ENCODE measurements around the gene KIF25.
"Not testable (repeated sequence)": the region's sequence is repeated elsewhere in the genome, so short reads cannot be mapped to it uniquely, and the experiment has no call there.

KIF25 gene

DNA sequence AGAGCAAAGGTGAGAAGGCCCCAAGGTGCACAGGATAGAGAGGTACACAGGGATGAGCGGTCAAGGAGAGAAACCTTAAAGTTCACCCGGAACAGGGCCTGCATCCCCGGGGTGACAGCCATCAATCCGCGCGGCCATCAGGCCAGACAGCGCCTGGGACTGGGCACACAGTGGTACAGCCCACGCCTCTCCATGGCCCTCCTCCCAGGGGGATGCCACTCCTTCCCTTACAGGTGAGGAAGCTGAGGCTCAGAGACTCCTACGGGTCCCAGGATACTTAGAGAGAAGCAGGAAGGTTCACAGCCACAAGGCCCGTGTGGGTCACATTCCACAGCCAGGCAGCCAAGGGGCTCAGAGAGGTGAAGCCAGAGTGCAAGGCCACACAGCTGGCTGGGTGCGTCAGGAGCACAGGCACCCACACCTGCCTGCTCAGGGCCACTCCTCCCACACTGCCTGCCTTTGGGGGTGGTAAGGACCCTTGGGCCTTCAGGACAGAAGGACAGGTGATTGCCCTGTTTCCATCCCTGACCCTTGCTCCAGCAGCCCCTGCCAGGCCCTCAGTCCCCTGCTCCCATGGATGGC is 66.8 kb downstream of the KIF25 start:
- no peak for DNase-seq (ENCODE audit: low spot score)

DNA sequence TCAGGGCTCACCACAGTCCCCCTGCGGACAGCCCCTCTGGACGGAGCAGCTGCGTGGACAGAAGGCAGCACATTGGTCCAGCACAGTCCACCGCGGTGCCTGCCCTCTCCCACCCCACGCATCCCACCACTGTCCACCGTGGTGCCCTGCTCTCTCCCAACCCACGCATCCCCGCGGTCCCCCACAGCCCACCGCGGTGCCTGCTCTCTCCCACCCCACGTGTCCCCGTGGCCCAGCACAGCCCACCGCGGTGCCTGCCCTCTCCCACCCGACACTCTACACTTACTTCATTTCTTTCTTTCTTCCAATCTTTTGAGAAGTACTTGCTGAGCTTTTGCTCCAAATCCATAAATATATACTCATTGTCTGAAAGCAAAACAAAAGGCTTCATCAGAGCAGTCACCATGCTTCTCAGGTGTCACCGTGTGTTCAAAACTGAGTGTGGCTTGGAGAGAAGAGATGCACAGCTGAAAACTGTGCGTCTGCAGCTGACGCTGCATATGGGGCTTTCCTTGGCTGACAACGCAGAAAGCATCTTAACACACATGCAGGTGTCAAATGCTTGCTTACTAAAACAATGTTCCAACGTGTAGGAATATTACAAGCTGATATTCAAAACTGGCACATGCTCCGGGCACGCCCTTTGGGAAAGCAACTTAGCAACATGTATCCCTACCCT is 69.7 kb downstream of the KIF25 start:
- no peak for DNase-seq (ENCODE audit: low spot score)

GRCh38 chr6:168070804-168071203 is 73.3 kb downstream of the KIF25 start:
- DNase-seq (ENCODE audit: low spot score) = no peak

- no peak for DNase-seq (ENCODE audit: low spot score)
These were observed 74.1 kb downstream of the KIF25 start for GRCh38 chr6:168071620-168072019.

- no peak for DNase-seq (ENCODE audit: low spot score)
These were observed 74.8 kb downstream of the KIF25 start for GRCh38 chr6:168072261-168072660.

GRCh38 chr6:168072730-168073129 is 75.3 kb downstream of the KIF25 start:
- no peak for DNase-seq (ENCODE audit: low spot score)

DNA sequence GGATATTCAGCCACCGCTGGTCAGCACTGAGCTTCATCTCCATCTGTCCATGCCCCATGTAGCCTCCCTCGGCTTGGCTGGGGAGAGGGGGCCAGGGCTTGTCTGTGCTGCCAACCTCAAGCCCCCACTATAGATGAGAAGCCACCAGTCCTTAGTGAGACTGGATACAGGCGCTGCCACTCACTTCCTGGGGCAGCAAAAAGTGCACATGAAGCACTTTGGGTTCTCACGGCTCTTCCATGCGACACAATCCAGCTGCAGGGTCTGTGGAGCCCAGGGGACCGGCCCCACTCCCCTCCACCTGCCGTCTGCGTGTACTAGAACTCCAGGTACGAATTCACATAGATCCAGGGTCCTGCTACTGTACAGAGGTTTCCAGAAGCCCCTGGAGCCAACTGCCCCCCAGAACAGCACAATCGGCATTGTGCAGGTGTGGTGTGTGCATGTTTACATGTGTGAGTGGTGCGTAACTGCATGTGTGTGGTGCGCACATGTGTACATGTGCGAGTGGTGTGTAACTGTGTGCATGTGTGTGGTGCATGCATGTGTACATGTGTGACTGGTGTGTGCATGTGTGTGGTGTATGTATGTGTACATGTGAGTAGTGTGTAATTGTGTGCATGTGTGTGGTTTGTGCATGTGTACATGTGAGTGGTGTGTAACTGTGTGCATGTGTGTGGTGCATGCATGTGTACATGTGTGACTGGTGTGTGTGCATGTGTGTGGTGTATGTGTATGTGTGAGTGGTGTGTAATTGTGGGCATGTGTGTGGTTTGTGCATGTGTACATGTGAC is 76.7 kb downstream of the KIF25 start:
- DNase-seq (ENCODE audit: low spot score) = no peak

DNA sequence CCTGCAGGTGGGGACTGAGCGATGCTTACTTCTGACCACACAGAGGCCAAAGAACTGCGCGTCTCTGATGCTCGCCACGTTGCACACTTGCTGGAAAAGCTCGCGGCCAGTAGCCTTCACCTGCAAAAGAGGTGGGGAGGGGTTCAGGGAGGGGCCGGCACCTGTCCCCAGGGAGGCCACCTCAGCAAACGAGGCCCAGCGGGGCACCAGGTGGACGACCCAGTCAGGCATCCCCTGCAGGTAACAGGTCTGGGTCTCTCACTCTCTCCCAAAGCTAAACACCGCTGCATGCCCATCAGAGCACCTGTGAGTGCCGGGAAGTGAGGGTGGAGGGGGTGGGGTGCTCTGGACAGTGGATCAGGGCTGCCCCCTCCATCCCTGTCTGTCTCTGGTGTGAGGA is 77.7 kb downstream of the KIF25 start:
- no peak for DNase-seq (ENCODE audit: low spot score)

GRCh38 chr6:168075787-168076202 is 78.3 kb downstream of the KIF25 start:
- DNase-seq (ENCODE audit: low spot score) = no peak

DNA sequence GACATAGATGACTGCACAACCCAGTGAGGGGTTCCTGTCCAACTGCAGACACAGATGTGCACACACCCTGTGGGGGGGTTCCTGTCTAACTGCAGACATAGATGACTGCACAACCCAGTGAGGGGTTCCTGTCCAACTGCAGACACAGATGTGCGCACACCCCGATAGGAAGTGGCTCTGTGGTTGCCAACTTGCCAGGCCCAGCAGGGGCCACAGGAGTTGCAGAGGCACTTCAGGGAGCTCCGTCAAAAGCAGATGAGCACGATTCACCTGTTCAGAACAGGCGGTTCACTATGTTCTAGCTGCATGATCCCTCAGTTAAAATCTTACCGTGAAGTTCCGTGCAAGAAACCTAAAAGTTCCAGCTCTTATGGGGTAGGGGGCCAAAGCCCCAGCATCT is 79.9 kb downstream of the KIF25 start:
- DNase-seq (ENCODE audit: low spot score) = not testable (repeated sequence)

DNA sequence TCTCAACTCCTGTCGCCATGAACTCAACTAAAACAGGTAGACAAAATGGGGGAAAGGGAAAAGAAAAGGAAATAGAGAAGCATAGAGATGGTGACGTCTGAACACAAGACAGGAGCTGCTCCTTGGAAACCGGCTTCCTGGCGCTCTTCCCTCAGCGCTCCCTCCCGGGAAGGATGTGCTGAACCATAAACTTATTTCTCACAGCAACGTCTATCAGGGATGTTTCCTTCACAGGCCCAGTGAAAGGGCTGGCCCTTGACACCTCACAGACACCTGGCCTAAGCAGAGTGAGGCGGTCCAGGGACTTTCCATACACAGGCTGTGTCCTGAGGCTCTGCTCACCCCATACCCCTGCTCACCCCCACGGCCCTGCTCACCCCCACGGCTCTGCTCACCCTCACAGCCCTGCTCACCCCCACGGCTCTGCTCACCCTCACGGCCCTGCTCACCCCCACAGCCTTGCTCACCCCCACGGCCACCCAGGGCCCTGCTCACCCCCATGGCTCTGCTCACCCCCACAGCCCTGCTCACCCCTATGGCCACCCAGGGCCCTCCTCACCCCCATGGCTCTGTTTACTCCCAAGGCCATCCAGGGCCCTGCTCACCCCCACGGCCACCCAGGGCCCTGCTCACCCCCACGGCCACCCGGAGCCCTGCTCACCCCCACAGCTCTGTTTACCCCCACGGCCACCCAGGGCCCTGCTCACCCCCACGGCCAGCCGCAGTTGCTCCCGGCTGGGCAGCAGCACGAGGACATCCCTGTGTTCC is 80.9 kb downstream of the KIF25 start:
- DNase-seq (ENCODE audit: low spot score) = no peak

DNA sequence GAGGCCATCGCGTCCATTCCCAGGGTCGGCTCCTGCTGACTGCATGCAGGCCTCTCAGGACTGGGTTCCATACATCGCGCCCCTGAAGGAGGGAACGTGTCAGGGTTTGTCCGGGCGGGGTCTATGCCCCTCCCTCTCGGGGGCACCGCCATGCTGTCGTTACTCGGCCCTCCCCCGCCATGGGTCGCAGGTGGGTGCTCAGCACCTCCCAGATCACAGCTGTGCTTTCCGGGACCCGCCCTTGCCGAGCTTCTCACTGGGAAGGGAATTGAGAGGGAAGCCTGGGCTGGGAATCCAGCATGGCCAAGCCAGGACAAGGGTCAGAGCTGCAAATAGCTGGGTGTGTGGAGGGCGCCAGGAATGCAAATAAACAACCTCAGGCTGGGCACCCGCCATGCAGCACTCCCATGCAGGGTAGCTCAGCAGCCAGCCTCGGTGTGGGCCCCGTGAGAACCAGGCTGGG is 81.5 kb downstream of the KIF25 start, which contains the start of gene FRMD1:
Gene FRMD1 (minus strand): TSS at position 270 of the 463 bp plus-strand sequence. CDS start 118 bp downstream, at position 152.
- no peak for DNase-seq (ENCODE audit: low spot score)

DNA sequence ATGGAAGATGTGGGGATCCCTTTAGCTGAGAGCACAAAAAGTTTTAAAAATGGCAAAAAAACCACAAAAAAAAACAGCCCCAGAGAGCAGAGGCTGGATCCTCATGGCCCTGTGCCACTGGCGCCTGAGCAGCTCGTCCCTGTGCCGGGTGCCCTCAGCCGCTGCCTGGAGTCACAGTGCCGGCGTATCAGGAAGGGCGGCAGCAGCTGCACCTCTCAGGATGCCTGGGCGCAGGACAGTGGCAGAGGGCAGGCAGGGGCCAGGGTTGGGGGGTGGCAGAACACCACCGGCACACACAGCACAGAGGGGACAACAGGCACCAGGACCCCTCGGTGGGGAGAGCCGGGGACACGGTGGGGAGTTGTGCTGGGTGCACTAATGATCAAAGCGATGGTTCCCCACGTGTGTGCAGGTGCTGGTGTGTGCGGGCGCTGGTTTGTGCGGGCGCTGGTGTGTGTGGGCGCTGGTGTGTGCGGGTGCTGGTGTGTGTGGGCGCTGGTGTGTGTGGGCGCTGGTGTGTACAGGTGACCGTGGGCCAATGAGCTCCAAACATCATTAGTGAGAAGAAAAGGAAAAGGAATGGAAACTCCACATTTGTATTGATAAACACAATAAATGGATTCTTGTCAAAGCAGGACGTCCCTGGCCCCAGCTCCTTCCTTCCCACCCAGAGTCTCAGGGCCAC is 83.1 kb downstream of the KIF25 start:
- DNase-seq (ENCODE audit: low spot score) = no peak

GRCh38 chr6:168081858-168082546 is 84.5 kb downstream of the KIF25 start:
- DNase-seq (ENCODE audit: low spot score) = no peak

- DNase-seq (ENCODE audit: low spot score) = no peak
These were observed 85.5 kb downstream of the KIF25 start for GRCh38 chr6:168082860-168083513.

DNA sequence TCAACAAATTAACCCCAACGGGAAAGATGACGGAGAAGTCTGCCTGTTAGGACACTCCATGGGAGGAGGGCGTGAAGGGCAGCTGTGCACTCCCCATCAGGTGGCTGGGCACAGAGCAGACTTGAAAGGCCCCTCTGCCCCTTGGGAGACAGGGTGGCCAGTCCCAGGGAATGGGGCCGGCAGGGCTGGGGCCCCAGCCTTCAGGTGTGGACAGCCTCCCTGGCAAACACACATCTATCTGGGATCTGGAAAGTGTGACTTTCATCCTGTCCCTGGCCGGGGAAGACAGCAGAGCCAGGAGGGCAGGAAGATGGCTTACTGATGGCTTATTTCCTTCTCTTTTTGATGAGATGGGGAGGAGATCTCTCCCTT is 86.0 kb downstream of the KIF25 start:
- DNase-seq (ENCODE audit: low spot score) = no peak

DNA sequence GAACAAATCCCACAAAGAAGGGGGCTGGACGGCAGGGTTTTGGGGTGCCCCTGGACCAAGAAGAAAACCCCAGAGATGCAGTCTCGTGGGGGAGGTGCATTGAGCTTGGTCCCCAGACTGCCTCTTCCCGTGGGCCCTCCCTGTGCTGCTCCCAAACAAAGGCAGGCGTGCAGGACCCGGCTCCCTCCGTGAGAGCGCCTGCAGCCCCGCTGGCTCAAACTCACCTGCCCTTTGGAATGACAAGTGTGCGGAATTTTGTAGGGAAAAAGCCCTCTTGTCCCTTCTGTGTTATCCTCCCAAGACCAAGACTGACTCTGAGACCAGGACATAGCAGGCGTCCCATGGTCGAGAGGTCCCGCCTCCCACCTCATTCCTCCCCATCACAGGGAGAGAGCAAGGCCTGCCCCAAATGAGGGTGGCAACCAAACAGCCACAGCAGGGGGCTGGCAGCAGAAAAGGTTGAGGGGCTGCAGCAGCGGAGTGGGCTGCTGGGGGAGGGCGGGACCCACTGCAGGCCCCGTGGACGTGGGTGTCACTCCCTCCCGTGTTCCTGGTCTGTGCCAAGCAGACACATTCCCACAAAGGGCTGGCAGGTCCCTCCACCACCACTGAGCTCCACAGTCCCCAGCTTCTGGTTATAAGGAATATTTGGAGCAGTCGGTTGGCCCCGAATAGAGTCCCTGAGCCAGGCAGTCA is 87.1 kb downstream of the KIF25 start:
- DNase-seq (ENCODE audit: low spot score) = no peak

GRCh38 chr6:168086066-168086465 is 88.6 kb downstream of the KIF25 start:
- DNase-seq (ENCODE audit: low spot score) = no peak

DNA sequence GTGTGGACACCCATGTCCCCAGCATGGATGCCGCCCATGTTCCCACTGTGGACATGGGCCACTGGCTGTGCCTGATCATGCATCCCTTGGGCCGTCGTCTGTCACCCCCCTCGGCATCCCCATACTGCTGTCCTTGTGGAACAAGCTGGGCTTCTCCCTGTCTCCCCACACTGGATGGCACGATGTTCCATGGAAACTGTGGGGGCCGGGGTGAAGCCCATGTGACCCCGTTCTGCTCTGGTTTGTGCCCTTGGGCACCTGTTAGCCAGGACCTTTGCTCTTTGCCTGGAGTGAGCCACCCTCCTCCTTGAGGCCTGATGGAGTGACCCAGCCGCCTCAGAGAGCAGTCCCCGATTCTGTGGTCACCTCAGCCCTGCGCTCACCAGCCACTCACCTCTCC is 89.1 kb downstream of the KIF25 start:
- no peak for DNase-seq (ENCODE audit: low spot score)

Measured in ecto neural progenitor cell (in vitro differentiated cells).